B cell (primary cell): ENCODE measurements around the gene NFAM1. TPM values are rescaled to one million over a fixed set of nuclear protein-coding genes. Genes with fewer than 3 reads are reported as not detected.

Experiments used
- ATAC-seq: fragments of 200-7000 bp; cut with Tn5 transposase; one replicate; pipeline ENCODE4 v1.10.0; 2021; ENCODE audit warnings: low read depth, mild to moderate bottlenecking, moderate number of reproducible peaks, moderate library complexity
- CTCF ChIA-PET: fragments of 350-600 bp; sonication (Branson Sonifier 250); formaldehyde crosslinking; loops from one replicate; lab custom pipeline; 2021; ENCODE audit warnings: antibody characterized with exemption, inconsistent platforms; lab: Charles Lee
- POLR2A ChIA-PET: fragments of 350-600 bp; sonication (Branson Sonifier 250); formaldehyde crosslinking; loops from one replicate; lab custom pipeline; 2021; ENCODE audit warnings: antibody characterized with exemption; lab: Charles Lee
- DNase-seq: peaks from one replicate; pipeline ENCODE4 v3.0.0; 2013
- H2AFZ ChIP-seq: 2 replicates; pipeline ENCODE4 v1.6.1; 2012; ENCODE audit warnings: mild to moderate bottlenecking, low read depth, low read length; ENCODE audit not compliant: insufficient read depth, poor library complexity, severe bottlenecking
- H3K27ac ChIP-seq, 2 donors: 1 replicate in 1 of 2; 2 replicates in 1 of 2; pipeline ENCODE4 v1.5.1; 2012 to 2013; ENCODE audit warnings: low read length in 2 of 2, mild to moderate bottlenecking in 2 of 2, moderate library complexity in 1 of 2
- H3K27me3 ChIP-seq, 4 experiments: fragments of 200-600 bp in 1 of 4; sonication (generic) in 1 of 4; replicated peaks in 1 of 4; 1 replicate in 2 of 4; 2 replicates in 2 of 4; pipeline versions ENCODE4 v1.6.1 to v1.7.0; 2013 to 2016; ENCODE audit warnings: low read length in 3 of 4, mild to moderate bottlenecking in 2 of 4, mixed read lengths in 1 of 4, moderate library complexity in 1 of 4; ENCODE audit not compliant: insufficient read depth in 4 of 4, control insufficient read depth in 3 of 4; ENCODE audit errors: control extremely low read depth in 1 of 4
- H3K36me3 ChIP-seq, 2 experiments: replicated peaks in 1 of 2; 1 replicate in 1 of 2; 2 replicates in 1 of 2; pipeline versions ENCODE4 v1.6.1 to v1.7.1; 2013; ENCODE audit warnings: low read length in 1 of 2; ENCODE audit not compliant: insufficient read depth in 2 of 2, control insufficient read depth in 1 of 2; ENCODE audit errors: control extremely low read depth in 1 of 2, extremely low read depth in 1 of 2
- H3K4me1 ChIP-seq, 2 donors: fragments of 200-600 bp in 1 of 2; sonication (generic) in 1 of 2; 1 replicate in 1 of 2; 2 replicates in 1 of 2; pipeline versions ENCODE4 v1.5.1 to v1.6.1; 2013 to 2017; ENCODE audit warnings: low read length in 2 of 2; ENCODE audit not compliant: control insufficient read depth in 2 of 2, insufficient read depth in 2 of 2
- H3K4me2 ChIP-seq: replicated peaks from 2 replicates; pipeline ENCODE3; 2012; ENCODE audit warnings: mild to moderate bottlenecking, low read depth, low read length; ENCODE audit not compliant: poor library complexity, severe bottlenecking
- H3K4me3 ChIP-seq, 5 experiments: fragments of 200-600 bp in 1 of 5; sonication (generic) in 1 of 5; 1 replicate in 3 of 5; 2 replicates in 2 of 5; pipeline versions ENCODE4 v1.5.1 to v1.7.0; 2011 to 2016; ENCODE audit warnings: low read length in 4 of 5, mild to moderate bottlenecking in 4 of 5, low read depth in 2 of 5, control low read depth in 1 of 5, moderate library complexity in 1 of 5; ENCODE audit not compliant: insufficient read depth in 1 of 5; ENCODE audit errors: control extremely low read depth in 1 of 5, extremely low read depth in 1 of 5
- H3K79me2 ChIP-seq: fragments of 200-600 bp; sonication (generic); one replicate; pipeline ENCODE4 v1.6.0; 2016; ENCODE audit warnings: low read length; ENCODE audit not compliant: control insufficient read depth, insufficient read depth
- H3K9ac ChIP-seq: fragments of 200-600 bp; sonication (generic); 2 replicates; pipeline ENCODE4 v1.6.1; 2017; ENCODE audit warnings: mild to moderate bottlenecking, low read length, moderate library complexity
- H3K9me3 ChIP-seq, 3 donors: one replicate each; pipeline versions ENCODE4 v1.6.1 to v1.7.1; 2013; ENCODE audit warnings: low read length in 2 of 3; ENCODE audit not compliant: control insufficient read depth in 2 of 3, insufficient read depth in 1 of 3; ENCODE audit errors: control extremely low read depth in 1 of 3
- H4K20me1 ChIP-seq: 2 replicates; pipeline ENCODE4 v1.6.0; 2012; ENCODE audit warnings: mild to moderate bottlenecking, low read length; ENCODE audit not compliant: insufficient read depth, control insufficient read depth, poor library complexity, severe bottlenecking
- H3K27ac Mint-ChIP-seq: one replicate; pipeline ENCODE4 v1.8.0; 2021; ENCODE audit warnings: mixed read lengths
- H3K27me3 Mint-ChIP-seq: one replicate; pipeline ENCODE4 v1.8.0; 2021; ENCODE audit warnings: mixed read lengths
- H3K4me1 Mint-ChIP-seq: one replicate; pipeline ENCODE4 v1.8.0; 2021; ENCODE audit warnings: mixed read lengths
- H3K4me3 Mint-ChIP-seq: one replicate; pipeline ENCODE4 v1.8.0; 2021; ENCODE audit warnings: mixed read lengths
- H3K9me3 Mint-ChIP-seq: one replicate; pipeline ENCODE4 v1.8.0; 2022; ENCODE audit warnings: mixed read lengths; ENCODE audit not compliant: insufficient read depth
- EZH2 ChIP-seq: IDR thresholded peaks from 2 replicates; pipeline ENCODE4 v1.6.1; 2012; ENCODE audit warnings: borderline replicate concordance, low read depth, mild to moderate bottlenecking, moderate library complexity, low read length; ENCODE audit not compliant: insufficient read depth, poor library complexity, severe bottlenecking
- WGBS: methylation state at CpG from one replicate; pipeline ENCODE4 v1.1.5; 2013; ENCODE audit warnings: missing lambda C conversion rate; ENCODE audit not compliant: insufficient coverage; 5-methylcytosine and 5-hydroxymethylcytosine counted together
- intact Hi-C: fragments of 100-400 bp; cut with micrococcal nuclease; formaldehyde crosslinking; loops from one replicate; pipeline ENCODE4 v1.10.0; 2022
- polyA plus RNA-seq: library from polyadenylated mRNA; depleted of rRNA; stranded (reverse); fragments of >200 nt; gene quantifications from 2 replicates; pipeline ENCODE4 v1.2.3, GENCODE V29; 2012
- total RNA-seq, 2 donors: library from RNA; stranded (reverse); fragments of 120-200 nt in 1 of 2; gene quantifications; 1 replicate in 1 of 2; 2 replicates in 1 of 2; pipeline versions ENCODE4 v1.2.3 to v1.2.4, GENCODE V29; 2013 to 2022
- TF ChIP-seq, protein P1 (sequence below): fragments of 200-600 bp; IDR thresholded peaks from one replicate; pipeline ENCODE4 v1.8.0; 2022; ENCODE audit warnings: antibody characterized with exemption, mild to moderate bottlenecking

The NFAM1 gene
- total and polyA plus RNA-seq, 2 donors (not counting 1 experiment from before 2014, with no cell fraction given): 0.27 to 0.52 TPM

- WGBS: 0% methylated on average over 29 of the region's 33 CpGs
- peak overlapping the region; percentile 99 for H3K4me2 ChIP-seq
- intact Hi-C loops: loop anchor here (1.0 to 10.0 kb wide), 5 partner anchors 40 to 743 kb away; partner anchors contain the start of gene MEI1
- DNase-seq (peak; percentile 90), ATAC-seq (peak; percentile 88)
- H2AFZ ChIP-seq: peak overlapping the region; percentile 69
- CTCF ChIA-PET: interaction anchor here (0.7 to 10.7 kb wide), 33 partner anchors 8 to 497 kb away, joined by 3 to 131 read pairs (median 4); partner anchors contain the start of genes NDUFA6, SEPTIN3 and SMIM45
- POLR2A ChIA-PET: interaction anchor here (0.5 to 1.7 kb wide), 3 partner anchors 40 to 401 kb away, joined by 3 to 5 read pairs (median 5); partner anchors contain the start of gene NDUFA6
- no peak for TF ChIP-seq EZH2
- TF ChIP-seq, protein P1, sequence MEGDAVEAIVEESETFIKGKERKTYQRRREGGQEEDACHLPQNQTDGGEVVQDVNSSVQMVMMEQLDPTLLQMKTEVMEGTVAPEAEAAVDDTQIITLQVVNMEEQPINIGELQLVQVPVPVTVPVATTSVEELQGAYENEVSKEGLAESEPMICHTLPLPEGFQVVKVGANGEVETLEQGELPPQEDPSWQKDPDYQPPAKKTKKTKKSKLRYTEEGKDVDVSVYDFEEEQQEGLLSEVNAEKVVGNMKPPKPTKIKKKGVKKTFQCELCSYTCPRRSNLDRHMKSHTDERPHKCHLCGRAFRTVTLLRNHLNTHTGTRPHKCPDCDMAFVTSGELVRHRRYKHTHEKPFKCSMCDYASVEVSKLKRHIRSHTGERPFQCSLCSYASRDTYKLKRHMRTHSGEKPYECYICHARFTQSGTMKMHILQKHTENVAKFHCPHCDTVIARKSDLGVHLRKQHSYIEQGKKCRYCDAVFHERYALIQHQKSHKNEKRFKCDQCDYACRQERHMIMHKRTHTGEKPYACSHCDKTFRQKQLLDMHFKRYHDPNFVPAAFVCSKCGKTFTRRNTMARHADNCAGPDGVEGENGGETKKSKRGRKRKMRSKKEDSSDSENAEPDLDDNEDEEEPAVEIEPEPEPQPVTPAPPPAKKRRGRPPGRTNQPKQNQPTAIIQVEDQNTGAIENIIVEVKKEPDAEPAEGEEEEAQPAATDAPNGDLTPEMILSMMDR: peak; percentile 98
- peaks cover 0 to 3% (median 0%) of the 10 kb centered on the region in 3 donors for H3K9me3 ChIP-seq
- peak overlapping the region in 1 of 2 donors; percentile 69 for H3K27ac ChIP-seq
- H3K4me1 ChIP-seq: peaks cover 36 to 46% of the 10 kb centered on the region in 2 donors
- no peaks in the 10 kb centered on the region for H3K79me2 ChIP-seq
- Mint-ChIP-seq H3K4me3 (peak overlapping the region; percentile 86), H3K4me1 (peaks cover 40% of the 10 kb centered on the region), H3K9me3 (no peaks in the 10 kb centered on the region), H3K27me3 (peaks cover 41% of the 10 kb centered on the region), H3K27ac (peak overlapping the region; percentile 79)
- H3K36me3 ChIP-seq: no peaks in the 10 kb centered on the region
- peak overlapping the region; percentile 69 for H3K9ac ChIP-seq
- H3K4me3 ChIP-seq: peak overlapping the region; percentile 9 to 73 (median 49)
- H3K27me3 ChIP-seq: peaks cover 0 to 58% (median 18%) of the 10 kb centered on the region in 4 experiments
- no peaks in the 10 kb centered on the region for H4K20me1 ChIP-seq
Measured at GRCh38 chr22:42437488-42438292, 5.5 kb upstream of the NFAM1 start.
